ENCODE measurements around the gene APBA2. TPM values are rescaled to one million over a fixed set of nuclear protein-coding genes. Genes with fewer than 3 reads are reported as not detected.

APBA2 gene
- total and polyA plus RNA-seq, 10 donors, result 5.8 to 33.8 (median 18.3) TPM

- peak; percentile 14 for DNase-seq
- peaks cover 0 to under 1% (median 0%) of the 10 kb centered on the region in 7 donors for H3K27me3 ChIP-seq (replicated peaks in 1 of 7)
- TF ChIP-seq POLR2A (IDR thresholded peaks at IDR 0.05) (no peak), POLR2AphosphoS5 (IDR thresholded peaks at IDR 0.05) (no peak)
- TF ChIP-seq, protein P1, sequence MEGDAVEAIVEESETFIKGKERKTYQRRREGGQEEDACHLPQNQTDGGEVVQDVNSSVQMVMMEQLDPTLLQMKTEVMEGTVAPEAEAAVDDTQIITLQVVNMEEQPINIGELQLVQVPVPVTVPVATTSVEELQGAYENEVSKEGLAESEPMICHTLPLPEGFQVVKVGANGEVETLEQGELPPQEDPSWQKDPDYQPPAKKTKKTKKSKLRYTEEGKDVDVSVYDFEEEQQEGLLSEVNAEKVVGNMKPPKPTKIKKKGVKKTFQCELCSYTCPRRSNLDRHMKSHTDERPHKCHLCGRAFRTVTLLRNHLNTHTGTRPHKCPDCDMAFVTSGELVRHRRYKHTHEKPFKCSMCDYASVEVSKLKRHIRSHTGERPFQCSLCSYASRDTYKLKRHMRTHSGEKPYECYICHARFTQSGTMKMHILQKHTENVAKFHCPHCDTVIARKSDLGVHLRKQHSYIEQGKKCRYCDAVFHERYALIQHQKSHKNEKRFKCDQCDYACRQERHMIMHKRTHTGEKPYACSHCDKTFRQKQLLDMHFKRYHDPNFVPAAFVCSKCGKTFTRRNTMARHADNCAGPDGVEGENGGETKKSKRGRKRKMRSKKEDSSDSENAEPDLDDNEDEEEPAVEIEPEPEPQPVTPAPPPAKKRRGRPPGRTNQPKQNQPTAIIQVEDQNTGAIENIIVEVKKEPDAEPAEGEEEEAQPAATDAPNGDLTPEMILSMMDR (IDR thresholded peaks at IDR 0.05 in 8 of 11, conservative IDR thresholded peaks at IDR 0.05 in 3 of 11), result no peak
- peaks cover 0 to 26% (median 0%) of the 10 kb centered on the region in 6 donors for H3K36me3 ChIP-seq
- 72 to 77% (median 76%) methylated on average over 9 of the region's 9 CpGs for WGBS, 5 donors
- H3K27ac ChIP-seq, result no peak overlapping the region
- H3K4me3 ChIP-seq, result no peak overlapping the region
- intact Hi-C loops (cut with DNase I; ENCODE audit: low total_unique reads), result no loop called here
- H3K4me1 ChIP-seq, result no peaks in the 10 kb centered on the region
- H3K9me3 ChIP-seq, result no peaks in the 10 kb centered on the region
These were observed 212.2 kb downstream of the APBA2 start for GRCh38 chr15:29097971-29098370.

DNA sequence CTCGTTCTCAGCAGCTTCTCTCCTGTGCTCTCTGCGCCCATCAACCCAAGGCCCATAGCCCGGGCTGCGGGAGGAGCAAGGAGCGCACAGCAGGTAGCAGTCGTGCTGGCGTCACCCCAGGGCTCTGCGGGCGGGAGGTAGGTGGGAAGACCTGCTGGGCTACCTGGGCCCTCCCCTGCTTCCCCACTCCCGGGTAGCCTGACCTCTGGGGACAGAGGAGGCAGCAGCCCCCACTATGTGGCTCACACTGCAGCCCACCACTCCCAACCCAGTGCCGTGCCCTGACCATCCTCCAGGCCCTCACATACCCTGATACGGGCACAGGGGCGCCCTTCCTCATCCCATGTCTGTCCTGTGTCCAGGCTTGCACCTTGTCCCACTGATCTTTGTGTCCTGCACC is 212.9 kb downstream of the APBA2 start:
- H3K27ac ChIP-seq, result no peak overlapping the region
- TF ChIP-seq POLR2AphosphoS5 (IDR thresholded peaks at IDR 0.05), result no peak
- TF ChIP-seq POLR2A (IDR thresholded peaks at IDR 0.05), result no peak
- TF ChIP-seq, protein P1 (IDR thresholded peaks at IDR 0.05 in 8 of 11, conservative IDR thresholded peaks at IDR 0.05 in 3 of 11), result no peak
- no peaks in the 10 kb centered on the region for H3K9me3 ChIP-seq
- intact Hi-C loops (cut with DNase I; ENCODE audit: low total_unique reads), result no loop called here
- peak; percentile 74 for DNase-seq
- peaks cover 0 to 7% (median 0%) of the 10 kb centered on the region in 7 donors for H3K27me3 ChIP-seq (replicated peaks in 1 of 7)
- peaks cover 0 to 19% (median 0%) of the 10 kb centered on the region in 6 donors for H3K36me3 ChIP-seq
- 73 to 96% (median 87%) methylated on average over 7 to 13 of the region's 13 CpGs for WGBS, 5 donors
- peaks cover 0 to 6% (median 5%) of the 10 kb centered on the region in 6 donors for H3K4me1 ChIP-seq
- no peak overlapping the region for H3K4me3 ChIP-seq

DNA sequence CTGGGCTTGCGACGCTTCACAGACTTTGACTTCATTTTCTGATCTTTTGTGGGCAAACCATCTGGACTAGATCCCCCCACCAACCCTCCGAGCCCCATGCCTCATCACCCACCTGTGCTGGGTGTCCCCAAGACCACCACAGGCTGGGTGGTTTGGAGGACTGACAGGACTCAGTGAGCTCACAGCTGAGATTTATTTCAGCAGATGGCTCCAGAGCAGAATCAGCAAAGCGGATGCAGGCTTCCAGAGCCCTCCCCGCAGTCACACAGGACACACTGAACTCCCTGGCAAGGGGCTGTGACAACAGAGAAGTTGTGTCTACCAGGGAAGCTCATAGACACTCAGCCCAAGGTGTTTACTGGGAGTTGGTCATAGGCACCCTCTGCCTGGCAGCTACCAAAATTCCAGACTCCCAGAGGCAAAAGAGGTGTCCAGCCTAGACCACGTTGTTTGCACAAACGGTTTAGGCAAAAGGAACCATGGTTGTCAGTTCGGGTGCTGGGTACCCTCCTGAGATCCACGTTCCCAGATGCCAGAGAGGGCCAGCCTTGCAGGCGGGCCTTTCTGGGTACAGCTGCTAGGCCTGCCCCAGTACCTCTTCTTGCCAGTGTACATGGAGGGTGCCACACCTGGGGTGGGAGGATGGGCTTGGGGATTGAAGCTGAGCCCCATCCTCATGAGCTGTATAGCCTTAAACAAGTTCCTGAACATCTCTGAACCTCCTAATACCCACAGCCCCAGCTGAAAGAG is 213.5 kb downstream of the APBA2 start:
- 89 to 97% (median 93%) methylated on average over 10 of the region's 10 CpGs for WGBS, 5 donors
- TF ChIP-seq, protein P1 (IDR thresholded peaks at IDR 0.05 in 8 of 11, conservative IDR thresholded peaks at IDR 0.05 in 3 of 11), result no peak
- no peak for TF ChIP-seq POLR2A (IDR thresholded peaks at IDR 0.05)
- TF ChIP-seq POLR2AphosphoS5 (IDR thresholded peaks at IDR 0.05), result no peak
- Histone ChIP-seq H3K27me3 (replicated peaks in 1 of 7) (peaks cover 0 to 14% (median 0%) of the 10 kb centered on the region in 7 donors), H3K9me3 (no peaks in the 10 kb centered on the region), H3K4me1 (peaks cover 0 to 12% (median 11%) of the 10 kb centered on the region in 6 donors), H3K27ac (no peak overlapping the region), H3K4me3 (no peak overlapping the region), H3K36me3 (peaks cover 0 to 13% (median 0%) of the 10 kb centered on the region in 6 donors)
- DNase-seq, result peak; percentile 57
- intact Hi-C loops (cut with DNase I; ENCODE audit: low total_unique reads), result no loop called here

DNA sequence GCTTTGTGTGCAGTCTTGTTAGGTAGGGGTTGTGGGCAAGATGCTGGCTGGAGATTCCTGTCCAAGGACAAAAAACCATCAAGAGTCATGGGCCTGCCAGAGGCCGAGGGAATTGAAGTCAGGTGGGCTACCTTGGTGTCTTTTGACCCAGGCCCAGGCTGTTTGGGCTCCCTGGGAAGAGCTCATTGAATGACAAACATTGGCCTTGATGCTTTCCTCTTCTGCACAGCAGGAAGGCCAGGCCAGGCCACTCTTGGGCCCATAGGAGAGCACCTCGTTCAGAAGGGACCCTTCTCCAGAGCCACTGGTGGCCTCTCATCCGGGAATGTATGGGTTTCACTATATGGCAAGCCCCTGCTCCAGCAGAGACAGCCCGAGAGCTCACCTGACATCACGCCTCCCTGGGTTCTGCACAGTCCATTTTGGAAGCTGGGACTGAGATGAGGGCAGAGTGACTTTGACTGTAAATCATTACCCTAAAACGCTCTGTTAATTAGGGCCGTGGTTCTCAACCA is 214.8 kb downstream of the APBA2 start:
- H3K9me3 ChIP-seq, result no peaks in the 10 kb centered on the region
- peaks cover 0 to 12% (median 11%) of the 10 kb centered on the region in 6 donors for H3K4me1 ChIP-seq
- no peak overlapping the region for H3K4me3 ChIP-seq
- DNase-seq, result peak; percentile 49
- H3K27me3 ChIP-seq (replicated peaks in 1 of 7), result peaks cover 0 to 15% (median 0%) of the 10 kb centered on the region in 7 donors
- TF ChIP-seq, protein P1 (IDR thresholded peaks at IDR 0.05 in 8 of 11, conservative IDR thresholded peaks at IDR 0.05 in 3 of 11), result no peak
- no peak for TF ChIP-seq POLR2A (IDR thresholded peaks at IDR 0.05)
- no peak for TF ChIP-seq POLR2AphosphoS5 (IDR thresholded peaks at IDR 0.05)
- 75 to 85% (median 76%) methylated on average over 7 of the region's 7 CpGs for WGBS, 5 donors
- intact Hi-C loops (cut with DNase I; ENCODE audit: low total_unique reads), result no loop called here
- no peak overlapping the region for H3K27ac ChIP-seq
- H3K36me3 ChIP-seq, result peaks cover 0 to 18% (median 0%) of the 10 kb centered on the region in 6 donors
